ENCODE results near the gene PIR.

GRCh38 chrX:15391850-15392249 is 101.3 kb downstream of the PIR start:
- TF ChIP-seq CTCF (IDR thresholded peaks at IDR 0.05), result no peak
- TF ChIP-seq POLR2A (IDR thresholded peaks at IDR 0.05), result no peak
